HEK293 (cell line): ENCODE data around the gene SMIM12.

Source experiments
- CTCF ChIA-PET: fragments of 350-600 bp; formaldehyde crosslinking; extraction: SDS; loops from one replicate; lab custom pipeline; 2021; ENCODE audit warnings: antibody characterized with exemption; lab: Yijun Ruan, JAX
- POLR2A ChIA-PET: fragments of 300-600 bp; formaldehyde crosslinking; extraction: SDS; loops from one replicate; lab custom pipeline; 2020; ENCODE audit warnings: antibody characterized with exemption, inconsistent platforms; lab: Yijun Ruan, JAX
- H3K27ac ChIP-seq: fragments of 200-500 bp; sonication (Bioruptor generic); 2 replicates; pipeline ENCODE4 v1.5.1; 2014; ENCODE audit warnings: low read depth, low read length, control low read depth, inconsistent platforms; ENCODE audit errors: extremely low read depth
- H3K36me3 ChIP-seq, 2 experiments: fragments of 200-500 bp in 1 of 2; sonication (Bioruptor generic) in 1 of 2; 1 replicate in 1 of 2; 2 replicates in 1 of 2; pipeline ENCODE4 v1.5.1; 2014 to 2017; ENCODE audit warnings: inconsistent platforms in 2 of 2, low read length in 2 of 2; ENCODE audit not compliant: control insufficient read depth in 2 of 2, insufficient read depth in 1 of 2
- H3K4me1 ChIP-seq: fragments of 200-500 bp; sonication (Bioruptor generic); 2 replicates; pipeline ENCODE4 v1.5.1; 2014; ENCODE audit warnings: mild to moderate bottlenecking, low read length, inconsistent platforms; ENCODE audit not compliant: control insufficient read depth, insufficient read depth
- H3K4me3 ChIP-seq: 2 replicates; pipeline ENCODE4 v1.5.1; 2011; ENCODE audit warnings: low read depth, mild to moderate bottlenecking, control low read depth, low read length, moderate library complexity
- H3K9me3 ChIP-seq: fragments of 200-500 bp; sonication (Bioruptor generic); 2 replicates; pipeline ENCODE4 v1.5.1; 2014; ENCODE audit warnings: low read depth, low read length, inconsistent platforms; ENCODE audit not compliant: control insufficient read depth, insufficient read depth
- BCL6B ChIP-seq: fragments of 450-650 bp; formaldehyde crosslinking; IDR thresholded peaks from 2 replicates; pipeline ENCODE4 v1.5.1; 2017; ENCODE audit warnings: missing biosample characterization, missing genetic modification characterization
- FEZF1 ChIP-seq: fragments of 450-650 bp; formaldehyde crosslinking; IDR thresholded peaks from 2 replicates; pipeline ENCODE4 v1.5.1; 2016; ENCODE audit warnings: missing biosample characterization, missing genetic modification characterization
- OVOL3 ChIP-seq: fragments of 450-650 bp; formaldehyde crosslinking; IDR thresholded peaks from 2 replicates; pipeline ENCODE4 v1.5.1; 2016; ENCODE audit warnings: missing biosample characterization, missing genetic modification characterization
- REST ChIP-seq: fragments of 450-650 bp; formaldehyde crosslinking; IDR thresholded peaks from 2 replicates; pipeline ENCODE4 v1.5.1; 2016; ENCODE audit warnings: missing biosample characterization, missing genetic modification characterization
- ZBTB48 ChIP-seq: fragments of 450-650 bp; formaldehyde crosslinking; IDR thresholded peaks from 2 replicates; pipeline ENCODE4 v1.5.1; 2016; ENCODE audit warnings: missing biosample characterization, missing genetic modification characterization
- ZBTB49 ChIP-seq: fragments of 450-650 bp; formaldehyde crosslinking; IDR thresholded peaks from 2 replicates; pipeline ENCODE4 v1.5.1; 2016; ENCODE audit warnings: missing biosample characterization, missing genetic modification characterization, low read depth
- ZBTB8A ChIP-seq: fragments of 450-650 bp; formaldehyde crosslinking; IDR thresholded peaks from 2 replicates; pipeline ENCODE4 v1.5.1; 2016; ENCODE audit warnings: missing biosample characterization, missing genetic modification characterization
- ZNF202 ChIP-seq: fragments of 450-650 bp; formaldehyde crosslinking; IDR thresholded peaks from 2 replicates; pipeline ENCODE4 v1.5.1; 2016; ENCODE audit warnings: missing biosample characterization, missing genetic modification characterization, borderline replicate concordance
- ZNF24 ChIP-seq: fragments of 450-650 bp; formaldehyde crosslinking; IDR thresholded peaks from 2 replicates; pipeline ENCODE4 v1.5.1; 2016; ENCODE audit warnings: missing biosample characterization, missing genetic modification characterization
- ZNF341 ChIP-seq: fragments of 450-650 bp; formaldehyde crosslinking; IDR thresholded peaks from 2 replicates; pipeline ENCODE4; 2016; ENCODE audit warnings: low read depth, missing biosample characterization, missing genetic modification characterization
- ZNF37A ChIP-seq: fragments of 450-650 bp; IDR thresholded peaks from 2 replicates; pipeline ENCODE4 v1.5.1; 2018; ENCODE audit warnings: missing biosample characterization, missing genetic modification characterization
- ZNF473 ChIP-seq: fragments of 450-650 bp; formaldehyde crosslinking; IDR thresholded peaks from 2 replicates; pipeline ENCODE4 v1.5.1; 2017; ENCODE audit warnings: missing biosample characterization, missing genetic modification characterization
- ZNF530 ChIP-seq: fragments of 450-650 bp; formaldehyde crosslinking; IDR thresholded peaks from 2 replicates; pipeline ENCODE4 v1.5.1; 2016; ENCODE audit warnings: low read depth, missing biosample characterization, missing genetic modification characterization
- ZNF544 ChIP-seq: fragments of 450-650 bp; formaldehyde crosslinking; IDR thresholded peaks from 2 replicates; pipeline ENCODE4 v1.5.0; 2017; ENCODE audit warnings: missing biosample characterization, missing genetic modification characterization
- ZNF658 ChIP-seq: fragments of 450-650 bp; formaldehyde crosslinking; IDR thresholded peaks from 2 replicates; pipeline ENCODE4; 2016; ENCODE audit warnings: missing biosample characterization, missing genetic modification characterization
- ZNF785 ChIP-seq: fragments of 450-650 bp; formaldehyde crosslinking; IDR thresholded peaks from 2 replicates; pipeline ENCODE4 v1.5.1; 2016; ENCODE audit warnings: missing biosample characterization, missing genetic modification characterization
- ZXDB ChIP-seq: fragments of 450-650 bp; formaldehyde crosslinking; IDR thresholded peaks from 2 replicates; pipeline ENCODE4 v1.5.1; 2016; ENCODE audit warnings: missing biosample characterization, missing genetic modification characterization
- TF ChIP-seq, protein P1 (sequence below): fragments of 450-650 bp; formaldehyde crosslinking; IDR thresholded peaks from 2 replicates; pipeline ENCODE4 v1.5.1; 2016; ENCODE audit warnings: missing biosample characterization, missing genetic modification characterization
- TF ChIP-seq, protein P2 (sequence below): fragments of 450-650 bp; formaldehyde crosslinking; IDR thresholded peaks from 2 replicates; pipeline ENCODE4 v1.5.1; 2016; ENCODE audit warnings: missing biosample characterization, missing genetic modification characterization

SMIM12 gene

DNA sequence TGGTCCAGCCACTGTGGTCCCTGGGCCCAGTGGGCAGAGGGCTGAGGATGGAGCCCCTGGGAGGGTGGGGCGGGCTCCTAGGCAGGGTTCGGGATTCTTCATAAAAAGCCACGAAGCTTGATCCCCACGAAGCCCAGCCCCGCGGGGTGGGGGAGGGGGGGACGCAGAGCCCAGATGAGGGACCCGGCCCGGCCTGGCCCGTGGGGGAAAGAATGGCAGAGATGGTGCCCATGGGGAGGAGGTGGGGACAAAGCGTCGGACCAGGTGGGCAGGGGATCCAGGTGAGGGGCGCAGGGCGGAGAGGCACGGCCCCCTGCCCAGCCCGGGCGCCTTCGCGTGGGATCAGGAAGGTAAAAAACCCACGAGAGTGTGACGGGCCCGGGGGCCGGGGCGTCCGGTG is 6.0 kb upstream of the SMIM12 start:
- Histone ChIP-seq H3K4me3 (no peak overlapping the region), H3K9me3 (no peaks in the 10 kb centered on the region), H3K27ac (no peak overlapping the region), H3K4me1 (no peaks in the 10 kb centered on the region), H3K36me3 (no peaks in the 10 kb centered on the region)
- ChIA-PET CTCF (interaction anchor here (0.6 to 7.6 kb wide), 9 partner anchors 11 to 175 kb away, joined by 3 to 66 read pairs (median 5); no protein-coding TSS in a partner anchor), POLR2A (interaction anchor here (1.4 kb wide), 1 partner anchor 9 kb away, joined by 3 read pairs; no protein-coding TSS in a partner anchor)
- no peak for TF ChIP-seq ZNF341 (tag by site-specific recombination)
- TF ChIP-seq ZBTB49 = no peak
- no peak for TF ChIP-seq ZBTB48 (tag by site-specific recombination)
- TF ChIP-seq ZNF658 (tag by site-specific recombination) = no peak
- no peak for TF ChIP-seq ZNF202 (tag by site-specific recombination)

DNA sequence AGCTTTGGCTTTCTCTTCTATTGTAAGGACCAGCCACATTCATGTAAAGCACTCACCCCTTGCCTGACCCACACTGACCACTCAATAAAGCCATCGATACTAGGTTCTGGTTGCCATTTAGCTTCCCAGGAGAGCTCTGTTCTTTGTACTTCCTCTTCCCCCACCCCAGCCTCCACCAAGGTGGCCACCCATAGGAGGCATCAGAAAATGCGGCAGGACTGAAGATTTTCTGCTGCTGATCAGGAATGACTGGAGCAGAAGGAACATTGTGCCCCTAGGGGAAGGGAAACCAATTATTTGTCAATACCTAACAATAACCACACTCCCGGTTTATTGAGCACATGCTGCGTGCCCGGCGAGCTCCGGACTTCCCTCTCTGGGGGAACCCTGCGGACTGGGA is 5.2 kb upstream of the SMIM12 start:
- CTCF ChIA-PET = interaction anchor here (0.5 to 7.6 kb wide), 4 partner anchors 12 to 79 kb away, joined by 3 to 66 read pairs (median 4); no protein-coding TSS in a partner anchor

DNA sequence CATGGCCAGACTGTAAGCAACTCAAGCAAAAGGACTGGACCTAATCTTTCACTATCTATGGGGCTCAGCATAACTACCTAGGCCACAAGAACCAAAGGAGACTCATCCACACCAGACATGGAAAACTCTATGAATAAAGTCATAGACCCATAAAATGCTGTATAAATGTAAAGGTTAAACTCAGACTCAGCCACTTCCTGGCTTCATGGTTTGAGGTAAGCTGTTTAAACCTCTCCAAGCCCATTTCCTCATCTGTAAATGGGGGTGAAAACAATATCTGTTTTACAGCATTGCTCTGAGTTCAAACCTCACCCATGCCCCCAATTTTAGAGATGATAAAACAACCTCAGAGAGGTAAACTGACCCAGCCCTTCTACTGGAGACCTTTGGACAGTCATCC is 4.0 kb upstream of the SMIM12 start:
- ChIA-PET CTCF (interaction anchor here (0.5 to 7.6 kb wide), 3 partner anchors 11 to 588 kb away, joined by 3 to 66 read pairs (median 5); no protein-coding TSS in a partner anchor), POLR2A (no interaction called here)
- no peak overlapping the region for H3K4me3 ChIP-seq
- H3K36me3 ChIP-seq = no peaks in the 10 kb centered on the region
- no peaks in the 10 kb centered on the region for H3K9me3 ChIP-seq
- no peaks in the 10 kb centered on the region for H3K4me1 ChIP-seq
- no peak overlapping the region for H3K27ac ChIP-seq
- TF ChIP-seq OVOL3 (tag by site-specific recombination) (no peak), ZNF530 (tag by site-specific recombination) (no peak), ZNF341 (tag by site-specific recombination) (no peak), ZBTB8A (tag by site-specific recombination) (no peak), ZXDB (tag by site-specific recombination) (no peak), FEZF1 (no peak), ZNF785 (no peak), REST (no peak), ZNF24 (tag by site-specific recombination) (no peak), ZNF473 (tag by site-specific recombination) (no peak)
- TF ChIP-seq, protein P1, sequence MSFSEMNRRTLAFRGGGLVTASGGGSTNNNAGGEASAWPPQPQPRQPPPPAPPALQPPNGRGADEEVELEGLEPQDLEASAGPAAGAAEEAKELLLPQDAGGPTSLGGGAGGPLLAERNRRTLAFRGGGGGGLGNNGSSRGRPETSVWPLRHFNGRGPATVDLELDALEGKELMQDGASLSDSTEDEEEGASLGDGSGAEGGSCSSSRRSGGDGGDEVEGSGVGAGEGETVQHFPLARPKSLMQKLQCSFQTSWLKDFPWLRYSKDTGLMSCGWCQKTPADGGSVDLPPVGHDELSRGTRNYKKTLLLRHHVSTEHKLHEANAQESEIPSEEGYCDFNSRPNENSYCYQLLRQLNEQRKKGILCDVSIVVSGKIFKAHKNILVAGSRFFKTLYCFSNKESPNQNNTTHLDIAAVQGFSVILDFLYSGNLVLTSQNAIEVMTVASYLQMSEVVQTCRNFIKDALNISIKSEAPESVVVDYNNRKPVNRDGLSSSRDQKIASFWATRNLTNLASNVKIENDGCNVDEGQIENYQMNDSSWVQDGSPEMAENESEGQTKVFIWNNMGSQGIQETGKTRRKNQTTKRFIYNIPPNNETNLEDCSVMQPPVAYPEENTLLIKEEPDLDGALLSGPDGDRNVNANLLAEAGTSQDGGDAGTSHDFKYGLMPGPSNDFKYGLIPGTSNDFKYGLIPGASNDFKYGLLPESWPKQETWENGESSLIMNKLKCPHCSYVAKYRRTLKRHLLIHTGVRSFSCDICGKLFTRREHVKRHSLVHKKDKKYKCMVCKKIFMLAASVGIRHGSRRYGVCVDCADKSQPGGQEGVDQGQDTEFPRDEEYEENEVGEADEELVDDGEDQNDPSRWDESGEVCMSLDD (tag by site-specific recombination) = no peak
- TF ChIP-seq, protein P2, sequence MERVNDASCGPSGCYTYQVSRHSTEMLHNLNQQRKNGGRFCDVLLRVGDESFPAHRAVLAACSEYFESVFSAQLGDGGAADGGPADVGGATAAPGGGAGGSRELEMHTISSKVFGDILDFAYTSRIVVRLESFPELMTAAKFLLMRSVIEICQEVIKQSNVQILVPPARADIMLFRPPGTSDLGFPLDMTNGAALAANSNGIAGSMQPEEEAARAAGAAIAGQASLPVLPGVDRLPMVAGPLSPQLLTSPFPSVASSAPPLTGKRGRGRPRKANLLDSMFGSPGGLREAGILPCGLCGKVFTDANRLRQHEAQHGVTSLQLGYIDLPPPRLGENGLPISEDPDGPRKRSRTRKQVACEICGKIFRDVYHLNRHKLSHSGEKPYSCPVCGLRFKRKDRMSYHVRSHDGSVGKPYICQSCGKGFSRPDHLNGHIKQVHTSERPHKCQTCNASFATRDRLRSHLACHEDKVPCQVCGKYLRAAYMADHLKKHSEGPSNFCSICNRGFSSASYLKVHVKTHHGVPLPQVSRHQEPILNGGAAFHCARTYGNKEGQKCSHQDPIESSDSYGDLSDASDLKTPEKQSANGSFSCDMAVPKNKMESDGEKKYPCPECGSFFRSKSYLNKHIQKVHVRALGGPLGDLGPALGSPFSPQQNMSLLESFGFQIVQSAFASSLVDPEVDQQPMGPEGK (tag by site-specific recombination) = no peak

More for the DNA sequence above, 5.2 kb upstream of the SMIM12 start:
- POLR2A ChIA-PET = no interaction called here
- Histone ChIP-seq H3K27ac (no peak overlapping the region), H3K4me1 (no peaks in the 10 kb centered on the region), H3K4me3 (no peak overlapping the region), H3K36me3 (no peaks in the 10 kb centered on the region), H3K9me3 (no peaks in the 10 kb centered on the region)
- TF ChIP-seq ZNF544 (no peak), BCL6B (tag by site-specific recombination) (no peak), ZNF37A (no peak)
